Neural crest cell (in vitro differentiated cells): ENCODE results near the gene OGFR. TPM values are rescaled to one million over a fixed set of nuclear protein-coding genes. Genes with fewer than 3 reads are reported as not detected.

Experiments used
- DNase-seq: peaks from one replicate; pipeline ENCODE4 v3.0.0; 2021; ENCODE audit warnings: low read depth, mixed read lengths, low spot score
- H3K27ac Mint-ChIP-seq: one replicate; pipeline ENCODE4 v1.8.0; 2021; ENCODE audit warnings: mild to moderate bottlenecking, mixed read lengths; ENCODE audit not compliant: unreplicated experiment
- H3K27me3 Mint-ChIP-seq: 2 replicates; pipeline ENCODE4 v1.8.0; 2021; ENCODE audit warnings: low read depth, mild to moderate bottlenecking, mixed read lengths
- H3K36me3 Mint-ChIP-seq: 2 replicates; pipeline ENCODE4 v1.8.0; 2021; ENCODE audit warnings: low read depth, mild to moderate bottlenecking, mixed read lengths
- H3K4me1 Mint-ChIP-seq: 2 replicates; pipeline ENCODE4 v1.8.0; 2021; ENCODE audit warnings: mixed read lengths
- H3K4me3 Mint-ChIP-seq: one replicate; pipeline ENCODE4 v1.8.0; 2021; ENCODE audit warnings: mild to moderate bottlenecking, mixed read lengths
- H3K9me3 Mint-ChIP-seq: 2 replicates; pipeline ENCODE4 v1.8.0; 2021; ENCODE audit warnings: mixed read lengths
- CTCF ChIP-seq: fragments of 200-600 bp; sonication (generic); conservative IDR thresholded peaks from 2 replicates; pipeline ENCODE4 v1.5.0; 2021; ENCODE audit warnings: antibody characterized with exemption, mild to moderate bottlenecking
- total RNA-seq: library from RNA; stranded (reverse); gene quantifications from 2 replicates; pipeline ENCODE4 v1.2.1, GENCODE V29; 2021

Gene OGFR
- total RNA-seq, 1 donor from 2014 or later = 36.7 TPM

GRCh38 chr20:62770111-62770910, 34.3 kb upstream of the OGFR start:
- no peak for TF ChIP-seq CTCF
- no peaks in the 10 kb centered on the region for H3K36me3 Mint-ChIP-seq
- peaks cover 38% of the 10 kb centered on the region for H3K4me1 Mint-ChIP-seq
- H3K4me3 Mint-ChIP-seq = no peak overlapping the region
- H3K27me3 Mint-ChIP-seq = peaks cover 9% of the 10 kb centered on the region
- no peaks in the 10 kb centered on the region for H3K9me3 Mint-ChIP-seq
- DNase-seq = no peak
- no peak overlapping the region for H3K27ac Mint-ChIP-seq

- Mint-ChIP-seq H3K27ac (no peak overlapping the region), H3K36me3 (no peaks in the 10 kb centered on the region), H3K4me3 (no peak overlapping the region), H3K27me3 (peaks cover 9% of the 10 kb centered on the region), H3K4me1 (peaks cover 38% of the 10 kb centered on the region), H3K9me3 (no peaks in the 10 kb centered on the region)
- DNase-seq = no peak
- TF ChIP-seq CTCF = no peak
Measured at GRCh38 chr20:62770916-62771315, 33.7 kb upstream of the OGFR start.

- no peak overlapping the region for H3K27ac Mint-ChIP-seq
- no peak overlapping the region for H3K4me3 Mint-ChIP-seq
- no peak for TF ChIP-seq CTCF
- no peaks in the 10 kb centered on the region for H3K9me3 Mint-ChIP-seq
- no peak for DNase-seq
- peaks cover 7% of the 10 kb centered on the region for H3K27me3 Mint-ChIP-seq
- H3K4me1 Mint-ChIP-seq = peaks cover 38% of the 10 kb centered on the region
- H3K36me3 Mint-ChIP-seq = no peaks in the 10 kb centered on the region
Measured at GRCh38 chr20:62771396-62772102, 33.1 kb upstream of the OGFR start.

GRCh38 chr20:62772103-62772611, 32.5 kb upstream of the OGFR start:
- Mint-ChIP-seq H3K9me3 (no peaks in the 10 kb centered on the region), H3K4me3 (no peak overlapping the region), H3K27me3 (peaks cover 5% of the 10 kb centered on the region), H3K36me3 (no peaks in the 10 kb centered on the region), H3K4me1 (peaks cover 38% of the 10 kb centered on the region), H3K27ac (peak overlapping the region; percentile 71)
- DNase-seq = no peak
- TF ChIP-seq CTCF = no peak

GRCh38 chr20:62772619-62772989, 32.0 kb upstream of the OGFR start:
- H3K36me3 Mint-ChIP-seq = no peaks in the 10 kb centered on the region
- DNase-seq = no peak
- H3K27ac Mint-ChIP-seq = peak overlapping the region; percentile 71
- H3K9me3 Mint-ChIP-seq = no peaks in the 10 kb centered on the region
- TF ChIP-seq CTCF = no peak
- no peak overlapping the region for H3K4me3 Mint-ChIP-seq
- H3K27me3 Mint-ChIP-seq = peaks cover 5% of the 10 kb centered on the region
- peaks cover 38% of the 10 kb centered on the region for H3K4me1 Mint-ChIP-seq
